ENCODE results near the gene ESPL1. TPM values are rescaled to one million over a fixed set of nuclear protein-coding genes. Genes with fewer than 3 reads are reported as not detected.
"Not testable (repeated sequence)": the region's sequence is repeated elsewhere in the genome, so short reads cannot be mapped to it uniquely, and the experiment has no call there.

Gene ESPL1
- total RNA-seq, 1 experiment from 2014 or later = 11.3 TPM

- DNase-seq (ENCODE audit: low read depth) = peak; percentile 81
Observed at GRCh38 chr12:53299101-53299453, 31.0 kb downstream of the ESPL1 start.

- peak; percentile 89 for DNase-seq (ENCODE audit: low read depth)
Observed at GRCh38 chr12:53299454-53300180, 31.5 kb downstream of the ESPL1 start, which contains the start of gene MYG1. TSS of gene MYG1 (plus strand) at chr12:53299695. CDS start at chr12:53299738, 43 bp downstream.

- DNase-seq (ENCODE audit: low read depth) = peak; percentile 34
Observed at GRCh38 chr12:53300187-53300586, 32.1 kb downstream of the ESPL1 start.

- DNase-seq (ENCODE audit: low read depth) = no peak
Observed at GRCh38 chr12:53302903-53303302, 34.8 kb downstream of the ESPL1 start.

GRCh38 chr12:53306826-53307225 lies 38.7 kb downstream of the ESPL1 start:
- no peak for DNase-seq (ENCODE audit: low read depth)

- no peak for DNase-seq (ENCODE audit: low read depth)
Observed at GRCh38 chr12:53308276-53308675, 40.2 kb downstream of the ESPL1 start.

GRCh38 chr12:53313996-53314395 lies 45.9 kb downstream of the ESPL1 start:
- no peak for DNase-seq (ENCODE audit: low read depth)

- DNase-seq (ENCODE audit: low read depth) = peak; percentile 18
Observed at GRCh38 chr12:53320352-53321195, 52.5 kb downstream of the ESPL1 start.

GRCh38 chr12:53324113-53324778 lies 56.1 kb downstream of the ESPL1 start:
- DNase-seq (ENCODE audit: low read depth) = no peak

- DNase-seq (ENCODE audit: low read depth) = peak; percentile 89
Observed at GRCh38 chr12:53324779-53325510, 56.8 kb downstream of the ESPL1 start.

GRCh38 chr12:53325511-53326061 lies 57.5 kb downstream of the ESPL1 start:
- no peak for DNase-seq (ENCODE audit: low read depth)

GRCh38 chr12:53326460-53327185 lies 58.5 kb downstream of the ESPL1 start:
- no peak for DNase-seq (ENCODE audit: low read depth)

- peak; percentile 25 for DNase-seq (ENCODE audit: low read depth)
Observed at GRCh38 chr12:53327435-53328042, 59.4 kb downstream of the ESPL1 start.

- no peak for DNase-seq (ENCODE audit: low read depth)
Observed at GRCh38 chr12:53328043-53328435, 59.9 kb downstream of the ESPL1 start.

GRCh38 chr12:53330671-53331070 lies 62.6 kb downstream of the ESPL1 start:
- DNase-seq (ENCODE audit: low read depth) = no peak

- not testable (repeated sequence) for DNase-seq (ENCODE audit: low read depth)
Observed at GRCh38 chr12:53332339-53332738, 64.2 kb downstream of the ESPL1 start.

GRCh38 chr12:53332744-53333143 lies 64.6 kb downstream of the ESPL1 start:
- no peak for DNase-seq (ENCODE audit: low read depth)

GRCh38 chr12:53333289-53333688 lies 65.2 kb downstream of the ESPL1 start:
- DNase-seq (ENCODE audit: low read depth) = no peak

- no peak for DNase-seq (ENCODE audit: low read depth)
Observed at GRCh38 chr12:53333845-53334244, 65.7 kb downstream of the ESPL1 start.

- no peak for DNase-seq (ENCODE audit: low read depth)
Observed at GRCh38 chr12:53334822-53335221, 66.7 kb downstream of the ESPL1 start.

Measured in RPMI7951 (cell line).